ENCODE measurements around the gene THADA.

The THADA gene

GRCh38 chr2:43595603-43596412, at the start of gene THADA:
Gene THADA (minus strand): TSS chr2:43596038. CDS start chr2:43592392, 3,646 bp downstream.
- H3K79me2 ChIP-seq (ENCODE audit: insufficient read depth, low read depth), result peaks cover 10% of the 10 kb centered on the region
- peak within 1 kb of the TSS; percentile 87 for H3K27ac ChIP-seq
- 0 out of 2 replicates have a peak, but pooled peaks cover 2% of the 10 kb centered on the region for H3K36me3 ChIP-seq (ENCODE audit: insufficient read depth)
- no peaks in the 10 kb centered on the region for H4K20me1 ChIP-seq (ENCODE audit: insufficient read depth)
- peaks cover 15% of the 10 kb centered on the region for H3K4me1 ChIP-seq (ENCODE audit: low read depth, poor library complexity, severe bottlenecking)
- no peaks in the 10 kb centered on the region for H3K27me3 ChIP-seq (ENCODE audit: insufficient read depth, low read depth)
- peak within 1 kb of the TSS; percentile 90 for H3K4me3 ChIP-seq (IDR thresholded peaks at IDR 0.05; ENCODE audit: insufficient read depth, low read depth, low read length)
- H2AFZ ChIP-seq (ENCODE audit: low read depth), result peak within 1 kb of the TSS; percentile 98
- peak within 1 kb of the TSS; percentile 69 for H3K4me2 ChIP-seq
- TF ChIP-seq CTCF (conservative IDR thresholded peaks at IDR 0.05; ENCODE audit: low read depth, low read length), result no peak
- H3K9ac ChIP-seq, result peak within 1 kb of the TSS; percentile 85

- no peak overlapping the region for H3K4me2 ChIP-seq
- no peak overlapping the region for H3K27ac ChIP-seq
- H3K4me3 ChIP-seq (IDR thresholded peaks at IDR 0.05; ENCODE audit: insufficient read depth, low read depth, low read length), result no peak overlapping the region
- H3K27me3 ChIP-seq (ENCODE audit: insufficient read depth, low read depth), result no peaks in the 10 kb centered on the region
- no peaks in the 10 kb centered on the region for H3K4me1 ChIP-seq (ENCODE audit: low read depth, poor library complexity, severe bottlenecking)
- H3K36me3 ChIP-seq (ENCODE audit: insufficient read depth), result no peaks in the 10 kb centered on the region
- no peak overlapping the region for H2AFZ ChIP-seq (ENCODE audit: low read depth)
- no peak overlapping the region for H3K9ac ChIP-seq
- no peak for TF ChIP-seq CTCF (conservative IDR thresholded peaks at IDR 0.05; ENCODE audit: low read depth, low read length)
- no peaks in the 10 kb centered on the region for H4K20me1 ChIP-seq (ENCODE audit: insufficient read depth)
- no peaks in the 10 kb centered on the region for H3K79me2 ChIP-seq (ENCODE audit: insufficient read depth, low read depth)
These were observed 47.8 kb upstream of the THADA start for GRCh38 chr2:43643680-43644079.

GRCh38 chr2:43642363-43642762, 46.5 kb upstream of the THADA start:
- no peak overlapping the region for H3K4me2 ChIP-seq
- H3K4me1 ChIP-seq (ENCODE audit: low read depth, poor library complexity, severe bottlenecking), result no peaks in the 10 kb centered on the region
- no peak overlapping the region for H3K4me3 ChIP-seq (IDR thresholded peaks at IDR 0.05; ENCODE audit: insufficient read depth, low read depth, low read length)
- H3K79me2 ChIP-seq (ENCODE audit: insufficient read depth, low read depth), result no peaks in the 10 kb centered on the region
- no peaks in the 10 kb centered on the region for H4K20me1 ChIP-seq (ENCODE audit: insufficient read depth)
- no peaks in the 10 kb centered on the region for H3K27me3 ChIP-seq (ENCODE audit: insufficient read depth, low read depth)
- no peak for TF ChIP-seq CTCF (conservative IDR thresholded peaks at IDR 0.05; ENCODE audit: low read depth, low read length)
- H3K27ac ChIP-seq, result no peak overlapping the region
- no peak overlapping the region for H2AFZ ChIP-seq (ENCODE audit: low read depth)
- no peak overlapping the region for H3K9ac ChIP-seq
- H3K36me3 ChIP-seq (ENCODE audit: insufficient read depth), result no peaks in the 10 kb centered on the region

GRCh38 chr2:43637030-43637803, 41.4 kb upstream of the THADA start, which contains the start of gene PLEKHH2:
Gene PLEKHH2 (plus strand): TSS chr2:43637260. CDS start chr2:43644674, 7,414 bp downstream.
- H3K27ac ChIP-seq, result no peak within 1 kb of the TSS
- H3K4me3 ChIP-seq (IDR thresholded peaks at IDR 0.05; ENCODE audit: insufficient read depth, low read depth, low read length), result peak within 1 kb of the TSS; percentile 91
- H3K4me1 ChIP-seq (ENCODE audit: low read depth, poor library complexity, severe bottlenecking), result no peaks in the 10 kb centered on the region
- no peaks in the 10 kb centered on the region for H4K20me1 ChIP-seq (ENCODE audit: insufficient read depth)
- peak within 1 kb of the TSS; percentile 53 for H3K4me2 ChIP-seq
- peak within 1 kb of the TSS; percentile 100 for H2AFZ ChIP-seq (ENCODE audit: low read depth)
- H3K27me3 ChIP-seq (ENCODE audit: insufficient read depth, low read depth), result no peaks in the 10 kb centered on the region
- no peaks in the 10 kb centered on the region for H3K79me2 ChIP-seq (ENCODE audit: insufficient read depth, low read depth)
- no peak for TF ChIP-seq CTCF (conservative IDR thresholded peaks at IDR 0.05; ENCODE audit: low read depth, low read length)
- no peaks in the 10 kb centered on the region for H3K36me3 ChIP-seq (ENCODE audit: insufficient read depth)
- peak within 1 kb of the TSS; percentile 37; the same call in 1 of the 2 replicates for H3K9ac ChIP-seq

Data from KMS-11 (cell line).